H1 (cell line): Measurements from ENCODE around the gene ARHGAP8. TPM values are rescaled to one million over a fixed set of nuclear protein-coding genes. Genes with fewer than 3 reads are reported as not detected.

Experiments
- CEBPB ChIP-seq: IDR thresholded peaks from 2 replicates; pipeline ENCODE4 v1.6.1; 2012; ENCODE audit warnings: low read depth, low read length
- EGR1 ChIP-seq: IDR thresholded peaks from 2 replicates; pipeline ENCODE4 v1.6.1; 2011; ENCODE audit warnings: low read depth, low read length, borderline replicate concordance
- NANOG ChIP-seq: IDR thresholded peaks from 2 replicates; pipeline ENCODE4 v1.6.1; 2011; ENCODE audit warnings: low read length, low read depth, mild to moderate bottlenecking, inconsistent platforms; ENCODE audit not compliant: insufficient read depth, poor library complexity, severe bottlenecking
- NRF1 ChIP-seq: IDR thresholded peaks from 2 replicates; pipeline ENCODE4 v1.6.1; 2011; ENCODE audit warnings: mild to moderate bottlenecking, low read depth, low read length, improper control_type of control experiment
- polyA plus RNA-seq, 7 experiments: library from polyadenylated mRNA; depleted of rRNA in 3 of 7; stranded (reverse) in 5 of 7; unstranded in 2 of 7; fragments of >200 nt in 5 of 7; fragments of 200-250 nt in 2 of 7; gene quantifications; 1 replicate in 5 of 7; 2 replicates in 1 of 7; 4 replicates in 1 of 7; pipeline versions ENCODE4 v1.2.1 to v1.2.3, GENCODE V29; 2011 to 2013; ENCODE audit warnings: missing spikeins in 2 of 7, mixed read lengths in 2 of 7
- total RNA-seq: library from RNA; stranded (reverse); fragmentation: NEBNext Ultra II Directional; extraction: Animal tissue kit (Norgen Biotek cat#: 25700); gene quantifications from 2 replicates; pipeline ENCODE4 v1.2.1, GENCODE V29; 2021

The ARHGAP8 gene
- total and polyA plus RNA-seq, 2 of the 8 experiments (the other 6 are each of a cell fraction or from before 2014, with no cell fraction given): 35.6 to 47.7 TPM

GRCh38 chr22:44743804-44744211 is 8.6 kb upstream of the ARHGAP8 start (continued):
- TF ChIP-seq CEBPB (no peak), EGR1 (no peak), NANOG (no peak), NRF1 (no peak)
- TF ChIP-seq, all 59 proteins: peak for 0
